AG04450 (cell line): ENCODE measurements around the gene ABCF1. TPM values are rescaled to one million over a fixed set of nuclear protein-coding genes. Genes with fewer than 3 reads are reported as not detected.

Experiments
- CTCF ChIA-PET: fragments of 300-600, 350-600 bp; formaldehyde crosslinking; extraction: SDS; loops from one replicate; lab custom pipeline; 2022; ENCODE audit warnings: antibody characterized with exemption, inconsistent platforms; lab: Charles Lee
- POLR2A ChIA-PET: fragments of 350-600 bp; formaldehyde crosslinking; extraction: SDS; loops from one replicate; lab custom pipeline; 2021; ENCODE audit warnings: antibody characterized with exemption, inconsistent platforms; lab: Yijun Ruan, JAX
- DNase-seq: peaks from one replicate; pipeline ENCODE4 v3.0.0-alpha.2; 2011; ENCODE audit warnings: low read depth, low spot score
- H3K27ac ChIP-seq: one replicate; pipeline ENCODE4 v1.5.1; 2012; ENCODE audit warnings: low read depth, low read length, control low read depth
- H3K27me3 ChIP-seq: one replicate; pipeline ENCODE4 v1.6.0; 2012; ENCODE audit warnings: low read length; ENCODE audit not compliant: control insufficient read depth, insufficient read depth
- H3K4me3 ChIP-seq: 2 replicates; pipeline ENCODE4 v1.5.1; 2011; ENCODE audit warnings: mild to moderate bottlenecking, low read depth, low read length, control low read depth
- H3K9me3 ChIP-seq: 2 replicates; pipeline ENCODE4 v1.5.1; 2012; ENCODE audit warnings: low read length; ENCODE audit not compliant: control insufficient read depth, insufficient read depth
- CTCF ChIP-seq: IDR thresholded peaks from 2 replicates; pipeline ENCODE4 v1.5.1; 2011; ENCODE audit warnings: low read depth, low read length, control low read depth, inconsistent platforms
- polyA plus RNA-seq: library from polyadenylated mRNA; depleted of rRNA; stranded (reverse); fragments of >200 nt; gene quantifications from 2 replicates; pipeline ENCODE4 v1.2.3, GENCODE V29; 2011; rRNA removed
- small RNA-seq: library from RNA; depleted of rRNA; stranded (forward); fragments of <200 nt; gene quantifications from one replicate; pipeline ENCODE3, GENCODE V24; 2012; ENCODE audit warnings: low read depth; ENCODE audit not compliant: insufficient read length

Gene ABCF1
- polyA plus RNA-seq, 1 experiment = 32.3 TPM

- ChIA-PET POLR2A (interaction anchor here (0.6 to 1.1 kb wide), 2 partner anchors 9 to 532 kb away, joined by 3 read pairs; partner anchors contain the start of genes MRPS18B and TCF19), CTCF (interaction anchor here (1.1 kb wide), 1 partner anchor 9 kb away, joined by 3 read pairs; the partner anchor contains the start of gene MRPS18B)
- H3K27me3 ChIP-seq = no peaks in the 10 kb centered on the region
- DNase-seq = no peak
- peak within 1 kb of the TSS; percentile 82 for H3K4me3 ChIP-seq
- H3K9me3 ChIP-seq = no peaks in the 10 kb centered on the region
- peak; percentile 48 for TF ChIP-seq CTCF
- H3K27ac ChIP-seq = peak within 1 kb of the TSS; percentile 75
Observed at GRCh38 chr6:30626484-30627366, 55.5 kb downstream of the ABCF1 start, which contains the start of gene ATAT1. Gene ATAT1, plus strand, starts transcription at chr6:30626874.

DNA sequence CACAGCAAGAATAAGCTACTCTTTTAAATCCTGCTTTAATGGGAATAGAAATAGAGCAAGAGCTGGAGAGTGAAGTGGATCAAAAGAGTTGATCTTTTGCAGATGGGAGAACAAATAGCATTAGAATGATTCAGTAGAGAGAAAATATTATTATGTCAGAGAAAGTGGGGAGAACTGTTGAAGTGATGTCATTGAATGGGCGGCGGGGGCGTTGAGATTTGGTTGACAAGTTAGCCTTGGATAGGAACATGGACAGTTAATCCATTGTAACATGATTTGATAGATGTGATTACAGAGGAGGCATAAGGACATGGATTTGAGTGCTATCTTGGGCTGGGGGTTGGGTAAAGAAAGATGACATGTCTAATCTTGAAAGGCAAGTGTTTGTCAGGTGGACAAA is 64.6 kb downstream of the ABCF1 start:
- no peak for TF ChIP-seq CTCF
- peaks cover 2% of the 10 kb centered on the region; the same call in 1 of the 2 replicates for H3K9me3 ChIP-seq
- CTCF ChIA-PET = no interaction called here
- no peaks in the 10 kb centered on the region for H3K27me3 ChIP-seq
- no peak for DNase-seq
- POLR2A ChIA-PET = no interaction called here
- no peak overlapping the region for H3K4me3 ChIP-seq
- H3K27ac ChIP-seq = no peak overlapping the region

DNA sequence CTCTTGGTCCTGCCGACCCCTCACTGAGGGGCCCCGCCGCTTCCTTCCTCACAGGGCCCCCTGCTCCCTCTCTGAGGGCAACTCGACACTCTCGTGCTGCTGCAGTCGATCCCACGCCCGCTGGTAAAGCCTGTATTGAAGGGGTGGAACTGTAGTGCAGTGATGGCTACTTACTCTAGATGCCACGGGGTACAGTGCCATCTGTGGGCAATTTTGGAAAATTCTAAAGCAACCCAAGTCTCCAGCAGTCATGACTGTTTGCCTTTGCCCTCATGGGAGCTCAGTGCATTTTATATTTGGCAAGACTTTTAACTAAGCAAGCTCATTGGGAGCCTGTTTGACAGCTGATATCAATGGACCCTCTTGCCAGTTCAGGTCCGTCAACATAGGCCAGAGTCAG is 69.2 kb downstream of the ABCF1 start:
- TF ChIP-seq CTCF = no peak
- ChIA-PET CTCF (interaction anchor here (1.1 kb wide), 1 partner anchor 447 kb away, joined by 3 read pairs; no protein-coding TSS in a partner anchor), POLR2A (no interaction called here)
- Histone ChIP-seq H3K27ac (no peak overlapping the region), H3K27me3 (no peaks in the 10 kb centered on the region), H3K4me3 (no peak overlapping the region), H3K9me3 (peaks cover 2% of the 10 kb centered on the region; the same call in 1 of the 2 replicates)
- DNase-seq = no peak

GRCh38 chr6:30641048-30641447 is 69.8 kb downstream of the ABCF1 start:
- CTCF ChIA-PET = interaction anchor here (0.6 to 1.1 kb wide), 2 partner anchors 18 to 446 kb away, joined by 3 read pairs; no protein-coding TSS in a partner anchor
- H3K27ac ChIP-seq = no peak overlapping the region
- H3K4me3 ChIP-seq = no peak overlapping the region
- no peaks in the 10 kb centered on the region for H3K27me3 ChIP-seq
- H3K9me3 ChIP-seq = peaks cover 2% of the 10 kb centered on the region; the same call in 1 of the 2 replicates
- POLR2A ChIA-PET = interaction anchor here (0.7 kb wide), 1 partner anchor 10 kb away, joined by 3 read pairs; no protein-coding TSS in a partner anchor
- no peak for DNase-seq
- no peak for TF ChIP-seq CTCF

Small RNA genes within 50 kb of the gene (small RNA-seq; reads per million reads assigned to genes)
- gene MIR877 = not detected

Other genes starting within 250 kb of the ABCF1 start
- gene TRIM39, start 244.5 kb upstream of the ABCF1 start, polyA plus RNA-seq = 6.3 and 6.7 TPM in 2 replicates
- gene RPP21, start 226.3 kb upstream of the ABCF1 start, polyA plus RNA-seq = 18.9 and 19.7 TPM in 2 replicates
- gene HLA-E, start 81.9 kb upstream of the ABCF1 start, polyA plus RNA-seq = 127 and 136 TPM in 2 replicates
- gene GNL1, start 15.0 kb upstream of the ABCF1 start, polyA plus RNA-seq = 41.7 and 50.0 TPM in 2 replicates
- 26.8 and 27.3 TPM in 2 replicates for gene PRR3, start 14.1 kb upstream of the ABCF1 start, polyA plus RNA-seq
- gene PPP1R10, start 45.8 kb downstream of the ABCF1 start, polyA plus RNA-seq = 32.9 and 43.2 TPM in 2 replicates
- 56.6 and 59.8 TPM in 2 replicates for gene MRPS18B, start 46.4 kb downstream of the ABCF1 start, polyA plus RNA-seq
- gene ATAT1, start 55.4 kb downstream of the ABCF1 start, polyA plus RNA-seq = 10.8 and 13.1 TPM in 2 replicates
- gene C6orf136, start 75.7 kb downstream of the ABCF1 start, polyA plus RNA-seq = 5.1 and 5.5 TPM in 2 replicates
- gene DHX16, start 101.6 kb downstream of the ABCF1 start, polyA plus RNA-seq = 27.6 and 31.9 TPM in 2 replicates
- gene PPP1R18, start 115.2 kb downstream of the ABCF1 start, polyA plus RNA-seq = 83.2 and 89.6 TPM in 2 replicates
- gene NRM, start 119.5 kb downstream of the ABCF1 start, polyA plus RNA-seq = 14.6 and 17.4 TPM in 2 replicates
- gene MDC1, start 145.8 kb downstream of the ABCF1 start, polyA plus RNA-seq = 4.1 and 6.8 TPM in 2 replicates
- 1,457 and 1,715 TPM in 2 replicates for gene TUBB, start 148.9 kb downstream of the ABCF1 start, polyA plus RNA-seq
- 155 and 156 TPM in 2 replicates for gene FLOT1, start 171.2 kb downstream of the ABCF1 start, polyA plus RNA-seq
- gene IER3, start 173.1 kb downstream of the ABCF1 start, polyA plus RNA-seq = 85.2 and 98.7 TPM in 2 replicates